H1 (cell line): ENCODE data around the gene NMRK1. TPM values are rescaled to one million over a fixed set of nuclear protein-coding genes. Genes with fewer than 3 reads are reported as not detected.

Experiments used
- ATF2 ChIP-seq: IDR thresholded peaks from 2 replicates; pipeline ENCODE4 v1.6.1; 2012; ENCODE audit warnings: low read length, inconsistent platforms
- CBX8 ChIP-seq: fragments of 300-800, 300-1000 bp; sonication (generic); IDR thresholded peaks from 2 replicates; pipeline ENCODE4 v1.7.1; 2016; ENCODE audit warnings: low read depth, low read length, borderline replicate concordance
- JUN ChIP-seq: IDR thresholded peaks from 2 replicates; pipeline ENCODE4 v1.6.1; 2011; ENCODE audit warnings: low read depth, mild to moderate bottlenecking, improper control_type of control experiment, low read length
- JUND ChIP-seq: IDR thresholded peaks from 2 replicates; pipeline ENCODE4 v1.6.1; 2011; ENCODE audit warnings: mild to moderate bottlenecking, improper control_type of control experiment, low read length
- MAX ChIP-seq: IDR thresholded peaks from 2 replicates; pipeline ENCODE4 v1.6.1; 2012; ENCODE audit warnings: inconsistent platforms
- RNF2 ChIP-seq: fragments of 200-900, 300-1000 bp; sonication (generic); IDR thresholded peaks from 2 replicates; pipeline ENCODE4 v1.7.1; 2016; ENCODE audit warnings: borderline replicate concordance, low read depth, mild to moderate bottlenecking, antibody characterized with exemption, low read length; ENCODE audit not compliant: poor library complexity, severe bottlenecking; ENCODE audit errors: missing control alignments
- USF2 ChIP-seq: IDR thresholded peaks from 2 replicates; pipeline ENCODE4 v1.6.1; 2011; ENCODE audit warnings: low read length, improper control_type of control experiment
- polyA plus RNA-seq, 7 experiments: library from polyadenylated mRNA; depleted of rRNA in 3 of 7; stranded (reverse) in 5 of 7; unstranded in 2 of 7; fragments of >200 nt in 5 of 7; fragments of 200-250 nt in 2 of 7; gene quantifications; 1 replicate in 5 of 7; 2 replicates in 1 of 7; 4 replicates in 1 of 7; pipeline versions ENCODE4 v1.2.1 to v1.2.3, GENCODE V29; 2011 to 2013; ENCODE audit warnings: missing spikeins in 2 of 7, mixed read lengths in 2 of 7
- total RNA-seq: library from RNA; stranded (reverse); fragmentation: NEBNext Ultra II Directional; extraction: Animal tissue kit (Norgen Biotek cat#: 25700); gene quantifications from 2 replicates; pipeline ENCODE4 v1.2.1, GENCODE V29; 2021

NMRK1 gene
- total and polyA plus RNA-seq, 2 of the 8 experiments (the other 6 are each of a cell fraction or from before 2014, with no cell fraction given), result 5.8 to 8.1 TPM

- no peak for TF ChIP-seq ATF2
- TF ChIP-seq JUN, result no peak
- TF ChIP-seq JUND, result no peak
- TF ChIP-seq RNF2, result no peak
- TF ChIP-seq USF2, result no peak
- TF ChIP-seq MAX, result peak; percentile 86
- no peak for TF ChIP-seq CBX8
These were observed 60.5 kb downstream of the NMRK1 start (continued) for GRCh38 chr9:75027187-75028107.
